HG02885 (cell line): ENCODE results near the gene FAM32A.

Source experiments
- ATAC-seq: cut with Tn5 transposase; IDR thresholded peaks from one replicate; pipeline ENCODE4 v1.9.1; 2021; ENCODE audit warnings: mild to moderate bottlenecking; ENCODE audit not compliant: unreplicated experiment, poor library complexity

FAM32A gene

DNA sequence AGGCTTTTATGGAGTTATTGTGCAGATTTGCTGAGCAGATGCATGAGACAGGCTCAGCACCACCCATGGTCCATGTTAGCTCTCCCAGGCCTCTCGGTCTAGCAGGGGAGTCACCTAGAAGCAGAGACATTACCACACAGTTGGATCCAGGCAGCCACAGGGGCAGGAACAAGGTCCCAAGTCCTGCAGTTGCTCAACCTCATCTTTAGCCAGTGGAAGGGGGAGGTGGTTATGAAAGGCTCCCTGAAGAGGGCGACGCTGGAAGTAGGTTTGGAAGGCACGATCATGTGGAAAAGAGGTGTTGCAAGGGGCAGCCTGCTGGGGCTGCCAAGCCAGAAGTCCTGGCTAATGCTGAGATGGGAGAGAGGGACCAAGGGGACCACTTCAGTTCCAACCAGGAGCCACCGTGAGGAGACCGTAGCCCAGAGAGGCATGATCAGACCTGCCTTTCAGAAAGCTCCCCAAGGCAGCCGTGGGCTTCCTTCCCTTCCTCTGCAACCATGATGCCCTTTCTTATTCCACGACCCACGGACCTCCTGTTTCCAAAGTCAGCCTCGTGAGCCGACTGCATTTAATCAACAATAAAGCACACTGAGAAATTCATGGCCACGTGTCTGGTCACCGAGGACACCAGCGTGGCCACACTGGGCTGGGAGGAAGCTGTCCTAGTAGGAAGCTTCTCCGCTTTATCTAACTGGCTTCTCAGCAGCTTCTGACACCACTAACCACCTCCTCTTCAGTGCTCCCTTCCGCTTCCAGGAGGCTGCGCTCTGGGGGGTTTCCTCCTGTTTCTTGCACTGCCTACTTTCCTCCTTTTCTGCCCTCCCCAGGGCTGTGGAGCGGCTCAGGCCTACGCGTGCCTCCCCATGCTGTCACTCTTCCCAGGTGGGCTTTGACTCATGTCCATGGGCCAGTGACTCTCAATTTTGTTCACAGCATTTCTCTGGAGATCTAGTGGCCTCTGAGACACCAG lies 15.1 kb downstream of the FAM32A start:
- no peak for ATAC-seq

GRCh38 chr19:16201011-16201391 lies 15.8 kb downstream of the FAM32A start:
- no peak for ATAC-seq

- ATAC-seq, result no peak
Observed at GRCh38 chr19:16202320-16203255, 17.4 kb downstream of the FAM32A start.

GRCh38 chr19:16203256-16204004 lies 18.2 kb downstream of the FAM32A start:
- no peak for ATAC-seq

DNA sequence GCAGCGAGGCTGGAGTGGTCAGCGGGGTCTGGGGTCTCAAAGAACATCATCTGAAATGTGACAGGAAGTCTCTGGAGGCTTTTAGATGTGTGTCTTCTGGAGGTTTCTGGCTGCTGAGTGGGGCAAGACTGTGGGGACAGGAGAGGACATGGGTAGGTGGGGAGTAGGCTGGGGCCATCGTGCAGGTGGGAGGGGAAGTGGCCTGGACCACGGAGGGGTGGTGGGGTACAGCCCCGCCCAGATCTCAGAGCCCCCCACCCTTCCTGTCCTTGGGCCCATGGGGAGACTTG lies 18.7 kb downstream of the FAM32A start:
- no peak for ATAC-seq

GRCh38 chr19:16205205-16206045 lies 20.2 kb downstream of the FAM32A start:
- no peak for ATAC-seq

DNA sequence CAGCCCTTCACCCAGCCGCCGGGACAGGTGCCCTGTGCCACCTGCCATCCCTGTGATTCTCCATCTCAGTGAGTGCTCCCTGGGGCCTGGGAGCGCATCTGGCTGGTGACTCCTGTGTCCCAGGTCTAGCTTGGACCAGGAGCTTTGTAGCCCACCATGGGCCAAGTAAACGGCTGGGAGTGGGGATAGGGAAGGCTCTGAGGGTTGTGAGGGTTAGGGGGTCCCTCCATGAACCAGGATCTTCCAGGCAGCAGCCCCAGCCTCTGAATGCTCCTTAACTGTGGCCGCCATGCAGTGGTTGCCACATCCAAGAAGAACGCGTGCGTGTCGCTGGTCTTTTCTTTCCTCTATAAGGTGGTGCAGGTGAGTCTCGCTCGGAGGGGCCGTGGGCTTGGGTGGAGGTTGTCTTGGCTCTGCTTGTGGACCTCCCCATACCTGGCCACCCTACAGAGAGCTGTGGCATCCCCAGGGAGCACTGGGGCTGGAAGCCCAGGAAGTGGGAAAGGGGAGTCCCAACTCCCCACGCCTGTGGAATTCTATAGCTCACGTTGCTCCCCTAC lies 20.9 kb downstream of the FAM32A start:
- no peak for ATAC-seq

DNA sequence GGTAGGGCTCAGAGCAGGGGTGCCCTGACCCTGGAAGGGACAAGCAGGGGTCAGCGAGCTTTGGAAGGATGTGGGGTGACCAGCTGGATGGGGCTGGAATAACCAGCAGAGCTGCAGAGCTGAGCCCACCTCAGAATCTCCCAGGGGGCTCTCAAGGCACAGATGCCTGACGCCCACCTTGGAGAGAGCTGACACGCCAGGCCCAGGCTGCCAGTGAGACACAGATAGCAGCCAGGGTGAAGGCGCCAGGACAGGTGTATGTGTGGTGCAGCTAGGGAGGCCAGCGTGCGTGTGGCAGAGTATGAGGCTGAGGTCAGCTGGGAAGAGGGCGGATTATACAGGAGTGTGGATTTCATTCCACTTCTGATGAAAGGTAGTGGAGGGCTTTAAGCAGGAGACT lies 21.4 kb downstream of the FAM32A start:
- ATAC-seq, result no peak

DNA sequence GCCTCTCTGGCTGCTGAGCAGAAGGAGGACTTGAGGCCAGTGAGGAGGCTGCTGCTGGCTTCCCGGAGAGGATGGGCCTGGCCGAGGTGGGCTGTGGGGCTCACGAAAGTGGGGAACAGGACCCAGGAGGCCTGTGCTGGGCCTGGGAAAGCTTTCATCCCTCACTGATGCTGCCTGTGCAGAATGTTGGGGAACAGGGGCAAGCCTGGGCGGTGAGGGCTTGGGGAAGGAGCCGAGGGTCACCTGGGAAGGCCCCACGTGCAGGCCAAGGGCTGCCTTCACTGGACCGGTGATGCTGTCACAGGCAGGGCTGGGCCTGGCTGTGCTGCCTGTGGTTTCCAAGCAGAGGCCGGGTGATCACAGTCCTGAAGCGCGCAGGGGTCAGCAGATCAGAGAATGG lies 21.9 kb downstream of the FAM32A start:
- no peak for ATAC-seq

DNA sequence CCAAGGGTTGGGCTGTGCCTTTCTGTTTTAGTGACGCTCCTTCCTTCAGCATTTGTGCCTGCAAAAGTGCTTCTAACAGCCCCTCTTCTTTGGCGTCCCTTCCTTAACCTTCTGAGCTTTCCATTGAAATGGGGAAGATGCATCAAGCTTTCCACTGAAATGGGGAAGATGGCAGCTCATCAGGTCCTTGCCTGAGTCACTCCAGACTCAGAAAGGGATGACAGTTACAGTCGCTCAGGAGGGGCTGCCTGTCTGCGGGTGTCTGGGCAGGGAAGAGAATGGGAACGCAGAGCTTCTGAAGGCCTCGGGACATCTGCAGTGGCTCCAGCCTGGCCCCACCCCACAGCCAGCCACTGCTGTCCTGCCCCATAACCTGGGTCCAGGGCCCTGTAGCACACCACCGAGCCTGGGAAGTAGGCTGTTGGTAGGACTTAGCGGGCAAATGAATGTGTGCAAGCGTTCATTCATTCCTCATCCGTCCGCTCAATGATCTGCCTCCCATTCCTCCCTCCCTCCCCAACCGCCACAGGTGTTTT lies 22.3 kb downstream of the FAM32A start:
- no peak for ATAC-seq

DNA sequence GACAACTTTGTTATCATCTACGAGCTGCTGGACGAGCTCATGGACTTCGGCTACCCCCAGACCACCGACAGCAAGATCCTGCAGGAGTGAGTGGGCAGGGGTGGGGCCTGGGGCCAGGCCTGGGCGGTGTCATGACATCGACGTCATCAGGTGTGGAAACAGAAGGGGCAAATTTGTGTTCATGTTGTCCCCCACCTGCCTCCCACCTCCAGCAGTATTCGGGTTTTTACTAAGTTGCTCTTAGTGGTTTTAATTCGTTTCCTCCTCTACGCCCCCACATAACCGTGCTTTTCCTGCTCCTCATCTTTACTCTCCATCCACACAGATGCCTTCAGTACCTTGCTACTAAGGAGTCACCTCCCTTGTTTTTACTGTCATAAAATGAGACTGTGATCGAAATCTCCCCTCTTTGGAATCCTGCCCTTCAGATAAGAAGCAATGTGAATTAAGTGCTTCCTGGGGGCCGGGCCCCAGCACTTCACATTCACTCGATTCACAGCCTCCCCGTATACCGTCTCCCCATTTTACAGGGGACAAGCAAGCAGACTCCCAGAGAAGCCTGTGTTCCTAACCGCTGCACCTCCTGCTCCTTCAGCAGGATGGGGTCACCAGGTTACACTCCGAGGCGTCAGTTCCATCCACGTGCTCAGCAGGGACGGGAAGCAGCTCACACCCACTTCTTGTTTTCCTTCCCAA lies 23.0 kb downstream of the FAM32A start:
- ATAC-seq, result no peak

GRCh38 chr19:16208847-16209665 lies 23.8 kb downstream of the FAM32A start:
- no peak for ATAC-seq

GRCh38 chr19:16210168-16210567 lies 25.0 kb downstream of the FAM32A start:
- ATAC-seq, result no peak

GRCh38 chr19:16213076-16213475 lies 27.9 kb downstream of the FAM32A start:
- no peak for ATAC-seq

DNA sequence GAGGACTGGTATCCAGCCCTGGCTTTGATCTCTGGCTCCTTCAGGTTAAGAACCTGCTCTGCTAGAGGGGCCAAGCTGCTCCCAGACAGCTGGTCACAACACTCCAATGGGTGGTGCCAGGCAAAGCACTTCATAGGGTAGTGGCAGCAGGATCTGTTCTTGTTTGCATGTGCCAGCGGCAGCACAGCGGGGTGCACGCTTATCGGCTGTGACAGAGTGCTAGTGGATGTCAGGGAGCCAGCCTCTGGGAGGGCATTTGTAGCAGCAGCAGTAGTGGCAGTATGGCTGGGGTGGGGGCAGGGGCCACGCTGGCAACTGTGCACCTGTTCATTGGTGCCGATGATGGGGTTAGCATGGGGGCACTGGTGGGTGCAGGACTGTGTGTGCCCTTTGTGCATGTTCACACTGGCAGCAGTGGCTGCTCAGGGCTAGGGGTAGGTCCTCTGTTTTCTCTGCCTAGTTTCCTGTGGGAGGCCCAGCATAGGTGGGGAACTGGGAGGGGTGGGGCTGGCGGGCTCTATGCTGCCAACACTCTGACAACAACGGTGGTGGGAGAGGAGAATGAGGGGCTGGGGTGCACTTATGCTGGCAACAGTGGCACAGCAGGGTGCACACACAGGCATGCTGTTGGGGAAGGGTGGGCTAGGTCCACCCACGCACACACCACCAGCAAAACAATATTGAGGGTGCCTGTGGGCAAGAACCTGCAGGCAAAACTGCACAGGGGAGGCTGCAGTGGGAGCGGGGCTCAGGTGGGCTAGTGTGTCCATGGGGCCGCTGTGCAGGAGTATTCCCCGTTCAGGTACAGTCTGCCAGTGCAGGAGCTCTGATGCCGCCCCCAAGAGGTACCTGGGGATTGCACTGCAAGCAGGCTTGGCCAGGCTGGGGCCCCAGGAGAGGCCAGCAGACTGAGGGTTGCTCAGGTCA lies 31.8 kb downstream of the FAM32A start:
- no peak for ATAC-seq

- ATAC-seq, result no peak
Observed at GRCh38 chr19:16217716-16218451, 32.7 kb downstream of the FAM32A start.
